ENCODE measurements around the gene COL6A2.
"Not testable (repeated sequence)": the region's sequence is repeated elsewhere in the genome, so short reads cannot be mapped to it uniquely, and the experiment has no call there.

COL6A2 gene

DNA sequence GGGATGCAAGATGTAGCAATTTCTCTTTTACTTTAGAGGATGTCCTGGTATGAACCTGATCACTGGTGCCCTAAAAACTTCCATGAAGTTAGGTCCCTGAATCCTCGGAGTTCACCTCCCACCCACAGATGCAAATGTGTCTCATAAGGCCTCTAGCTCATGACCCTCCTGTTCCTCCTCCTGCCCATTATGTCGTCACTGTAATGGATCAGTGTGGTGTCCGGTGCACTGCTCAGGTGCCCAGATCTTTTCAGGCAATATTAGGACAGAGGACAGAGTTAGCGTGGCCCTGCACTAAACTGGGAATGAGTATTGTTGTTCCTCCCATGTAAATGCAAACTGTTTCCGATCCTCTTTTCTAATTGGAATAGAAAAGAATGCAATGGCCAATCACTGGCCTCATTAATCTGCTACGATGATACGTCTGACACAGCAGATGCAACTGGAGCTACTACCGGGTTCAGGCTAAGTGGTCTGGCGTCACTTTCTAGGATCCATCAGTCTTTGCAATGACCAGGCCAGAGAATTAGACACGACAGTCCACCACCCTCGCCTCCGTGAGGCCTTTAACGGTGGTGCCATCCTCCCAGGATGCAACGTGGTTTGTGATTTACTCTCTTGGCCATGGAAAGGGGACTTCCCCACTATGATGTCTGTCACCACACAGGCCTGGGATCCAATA, 3.4 kb upstream of the COL6A2 start:
- no peak for DNase-seq (ENCODE audit: low read depth)

DNA sequence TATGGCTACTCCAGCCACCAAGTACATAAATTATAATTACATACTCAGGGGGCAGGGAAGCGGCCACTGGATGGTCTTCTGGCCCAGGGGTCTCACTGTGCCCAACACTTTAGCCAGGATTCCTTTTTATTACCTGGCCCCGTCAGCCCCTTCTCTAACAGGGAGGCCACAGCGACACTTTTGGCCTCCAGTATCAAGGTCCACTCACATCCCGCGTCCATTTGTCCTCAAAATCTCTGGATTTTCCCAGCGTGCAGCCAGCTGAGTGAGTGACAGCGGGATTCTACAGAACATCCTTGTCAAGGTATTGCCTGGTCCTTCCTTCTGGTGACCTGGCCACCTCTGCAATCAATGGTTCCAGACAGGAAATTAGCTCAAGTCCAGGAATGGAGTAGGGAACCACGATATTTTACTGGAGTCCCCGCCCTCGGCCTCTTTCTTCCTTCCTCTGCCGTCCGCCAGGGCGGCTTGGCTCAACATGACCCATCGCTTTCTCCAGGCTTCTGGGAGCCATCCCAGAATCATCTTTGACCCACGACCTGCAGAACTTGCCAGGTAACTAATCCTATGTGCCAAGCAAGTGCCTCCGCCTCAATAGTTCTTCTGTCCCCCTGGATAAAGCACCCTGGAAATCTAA, 2.7 kb upstream of the COL6A2 start:
- no peak for DNase-seq (ENCODE audit: low read depth)

DNA sequence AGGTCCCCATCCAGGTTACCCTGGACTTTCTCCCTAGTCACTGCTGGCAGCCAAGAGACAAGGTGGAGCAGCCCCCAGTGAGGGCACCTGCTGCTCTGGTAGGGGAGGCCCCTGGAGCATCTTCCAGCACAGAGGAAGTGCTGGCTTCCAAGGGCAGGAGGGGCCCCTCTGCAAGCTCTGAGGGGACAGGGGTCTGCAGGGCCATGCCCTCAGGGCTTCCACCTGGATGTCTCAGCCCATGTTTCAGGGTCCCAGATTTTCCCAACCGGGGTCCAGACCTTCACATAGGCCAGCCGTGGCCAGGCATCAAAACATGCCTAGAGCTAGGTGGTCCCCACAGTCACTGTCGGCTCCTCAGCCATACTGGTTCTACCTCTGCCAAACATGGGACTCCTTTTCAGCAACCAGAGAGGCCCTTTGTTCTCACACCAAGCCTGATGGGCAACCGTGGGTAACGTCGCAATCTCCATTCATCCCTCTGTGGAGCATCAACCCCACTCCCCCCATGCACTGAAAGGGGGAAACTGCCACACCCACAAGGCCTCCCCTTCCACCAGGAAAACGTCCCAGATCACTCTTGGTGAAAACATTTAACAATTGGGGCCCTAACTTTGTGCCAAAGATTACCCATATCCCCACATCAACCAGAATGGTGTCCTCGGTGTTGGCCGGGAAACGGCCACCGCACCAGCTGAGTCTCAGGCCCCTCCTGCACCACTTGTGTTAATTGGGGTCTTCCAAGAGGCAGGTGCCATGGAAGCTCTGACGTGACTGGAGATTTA, 1.9 kb upstream of the COL6A2 start:
- no peak for DNase-seq (ENCODE audit: low read depth)

DNA sequence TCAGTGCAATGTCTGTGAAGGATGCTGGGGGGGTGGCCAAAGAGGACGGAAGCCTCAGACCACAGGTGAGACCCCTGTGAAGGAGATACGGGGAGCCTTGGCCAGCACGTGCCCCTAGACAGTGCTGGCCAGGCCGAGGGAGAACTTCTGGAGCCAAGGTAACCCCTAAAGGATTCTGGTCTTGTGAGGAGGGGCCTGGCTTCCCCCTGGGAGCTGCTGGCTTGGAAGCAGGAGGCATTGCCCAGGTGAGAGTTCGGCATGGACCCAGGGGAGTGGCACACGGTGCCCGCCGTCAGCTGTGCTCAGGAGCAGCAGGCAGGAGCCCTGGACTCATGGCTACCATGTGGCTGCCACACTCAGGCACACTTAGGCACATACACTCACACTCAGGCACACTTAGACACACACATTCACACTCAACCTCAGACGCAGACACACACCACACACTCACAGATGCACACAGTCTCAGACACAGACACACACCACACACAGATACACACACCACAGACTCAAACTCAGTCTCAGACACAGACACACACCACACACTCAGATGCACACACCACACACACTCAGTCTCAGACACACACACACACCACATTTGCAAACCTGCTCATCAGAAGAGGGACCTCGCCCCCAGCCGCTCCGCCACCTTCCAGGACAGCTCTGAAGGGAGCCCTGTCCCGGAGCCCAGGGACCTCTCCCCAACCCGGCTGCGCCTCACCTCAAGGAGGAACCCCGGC, 1.1 kb upstream of the COL6A2 start:
- no peak for DNase-seq (ENCODE audit: low read depth)

DNA sequence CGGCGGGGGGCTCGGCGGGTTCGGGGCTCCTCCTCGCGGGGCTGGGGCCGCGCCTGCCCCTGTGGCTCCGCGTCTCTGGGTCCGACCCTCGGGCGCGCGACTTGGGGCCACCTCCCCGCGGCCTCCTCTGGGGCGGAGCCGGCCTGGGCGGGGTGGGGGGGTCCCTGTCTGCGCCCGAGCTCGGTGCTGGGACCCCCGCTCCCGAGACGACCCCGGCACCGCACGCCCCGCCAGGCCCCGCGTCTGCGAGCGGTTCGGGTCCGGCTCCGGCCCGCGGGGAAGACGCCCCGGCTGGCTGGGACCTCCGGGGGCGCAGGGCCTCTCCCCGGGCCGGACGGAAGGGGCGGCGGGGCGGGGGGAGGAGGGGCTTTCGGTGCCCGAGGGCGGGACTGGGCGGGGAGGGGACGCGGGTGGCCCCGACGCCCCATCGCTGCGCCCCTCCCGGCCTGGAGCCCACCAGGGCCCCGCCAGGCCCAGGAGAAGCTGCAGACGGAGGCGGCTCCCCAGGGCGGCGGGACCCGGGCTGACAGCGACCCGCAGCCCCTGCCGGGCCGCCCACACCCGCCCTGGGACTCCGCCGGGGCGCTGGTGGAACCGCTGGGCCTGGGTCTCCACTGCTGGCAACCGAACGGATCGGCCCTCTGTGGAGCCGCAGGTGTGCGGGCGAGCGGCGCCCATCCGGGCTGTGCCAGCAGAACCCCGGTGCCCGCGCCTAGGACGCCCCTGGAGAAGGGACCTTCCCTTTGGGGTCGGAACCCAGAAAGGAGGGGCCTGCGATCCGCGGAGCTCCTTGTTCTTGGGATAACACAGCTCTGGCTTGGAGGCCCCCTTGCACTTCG, 610 bp downstream of the COL6A2 start:
- no peak for DNase-seq (ENCODE audit: low read depth)

DNA sequence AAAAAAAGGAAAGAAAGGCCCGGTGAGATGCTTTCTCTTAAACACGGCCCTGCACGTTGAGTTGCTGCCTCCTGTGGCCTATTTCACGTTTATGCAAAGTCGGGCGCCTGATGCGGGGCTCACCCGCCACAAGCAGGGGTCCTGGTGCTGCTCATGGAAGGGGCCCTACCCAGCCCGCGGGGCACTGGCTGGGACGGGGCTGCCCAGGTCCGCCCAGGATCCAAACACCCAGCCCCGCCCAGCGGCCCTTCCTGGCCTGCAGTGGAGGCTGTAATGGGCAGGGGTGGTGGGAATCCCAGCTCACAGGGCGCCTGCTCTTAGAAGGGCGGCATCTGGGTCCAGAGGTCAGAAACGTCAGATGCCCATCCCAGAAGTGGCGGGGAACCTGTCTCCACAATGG, 1.6 kb downstream of the COL6A2 start:
- DNase-seq (ENCODE audit: low read depth) = no peak

DNA sequence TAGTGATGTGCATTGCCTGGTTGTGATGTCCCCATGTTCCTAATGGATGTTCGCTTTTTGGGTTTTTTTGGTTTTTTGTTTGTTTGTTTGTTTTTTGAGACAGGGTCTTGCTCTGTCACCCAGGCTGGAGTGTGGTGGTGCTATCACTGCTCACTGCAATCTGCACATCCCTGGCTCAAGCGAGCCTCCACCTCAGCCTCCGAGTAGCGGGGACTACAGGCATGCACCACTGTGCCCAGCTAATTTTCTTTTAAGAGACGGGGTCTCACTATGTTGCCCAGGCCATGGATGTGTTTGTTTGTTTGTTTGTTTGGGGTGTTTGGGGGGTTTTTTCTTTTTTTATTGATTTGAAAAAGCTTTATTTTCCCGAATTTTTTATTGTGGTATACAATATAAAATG, 2.1 kb downstream of the COL6A2 start:
- no peak for DNase-seq (ENCODE audit: low read depth)

DNA sequence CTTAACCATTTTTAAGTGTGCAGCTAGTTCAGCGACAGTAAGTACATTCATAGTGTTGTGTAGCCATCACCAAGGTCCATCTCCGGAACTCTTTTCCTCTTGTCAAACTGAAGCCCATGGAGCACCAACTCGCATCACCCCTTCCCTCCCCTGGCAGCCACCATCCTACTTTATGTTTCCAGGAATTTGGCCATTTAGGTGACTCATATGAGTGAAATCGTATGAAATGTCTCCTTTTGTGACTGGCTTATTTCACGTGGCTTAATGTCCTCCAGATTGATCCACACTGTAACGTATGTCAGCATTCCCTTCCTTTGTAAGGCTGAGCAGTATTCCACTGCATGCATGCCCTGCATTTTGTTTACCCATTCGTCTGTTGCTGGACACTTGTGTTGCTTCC, 2.5 kb downstream of the COL6A2 start:
- no peak for DNase-seq (ENCODE audit: low read depth)

DNA sequence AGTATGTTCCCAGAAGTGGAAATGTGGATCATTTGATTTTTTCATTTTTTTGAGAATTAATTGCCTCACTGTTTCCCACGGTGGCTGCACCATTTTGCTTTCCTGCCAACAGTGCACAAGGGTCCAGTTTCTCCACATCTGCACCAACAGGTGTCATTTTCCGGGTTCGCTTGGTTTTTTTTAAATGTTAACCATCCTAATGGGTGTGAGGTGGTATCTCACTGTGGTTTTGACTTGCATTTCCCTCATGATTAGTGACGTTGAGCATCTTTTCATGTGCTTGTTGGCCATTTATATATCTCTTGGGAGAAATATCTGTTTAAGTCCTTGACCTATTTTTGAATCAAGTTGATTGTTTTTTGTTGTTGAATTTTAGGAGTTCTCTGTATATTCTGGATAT, 3.0 kb downstream of the COL6A2 start:
- DNase-seq (ENCODE audit: low read depth) = no peak

DNA sequence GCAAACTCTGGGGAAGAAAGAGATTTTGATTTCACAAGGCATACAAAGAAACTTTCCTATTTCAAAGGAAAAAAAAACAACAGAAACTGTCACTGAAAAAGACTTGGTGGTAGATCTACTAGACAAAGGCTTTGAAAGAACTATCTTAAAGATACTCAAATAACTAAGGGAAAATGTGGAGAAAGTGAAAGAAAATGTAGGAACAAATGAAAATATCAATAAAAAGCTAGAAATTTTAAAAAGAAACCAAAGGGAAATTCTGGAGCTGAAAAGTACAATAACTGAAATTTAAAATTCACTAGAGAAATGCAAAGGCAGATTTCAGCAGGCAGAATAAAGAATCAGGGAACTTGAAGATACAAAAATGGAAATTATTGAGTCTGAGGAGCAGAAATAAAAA, 6.2 kb downstream of the COL6A2 start:
- DNase-seq (ENCODE audit: low read depth) = no peak

DNA sequence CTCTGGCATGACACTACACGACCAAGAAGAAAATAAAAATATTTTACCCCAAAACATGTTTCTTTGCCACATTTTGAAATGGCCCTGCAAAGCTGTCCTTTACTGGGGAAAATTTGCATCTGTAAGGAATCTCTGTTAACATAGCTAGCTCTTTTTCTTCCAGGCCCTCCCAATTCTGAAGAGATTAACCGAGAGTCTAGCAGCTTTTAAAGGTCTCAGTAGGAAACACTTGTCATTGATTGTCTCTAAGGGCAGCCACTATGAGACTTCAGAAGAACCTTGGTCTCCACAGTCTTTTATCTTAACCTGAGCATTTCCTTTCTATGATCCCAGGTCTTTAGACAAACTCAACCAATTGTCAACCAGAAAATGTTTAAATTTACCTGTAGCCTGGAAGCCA, 9.5 kb downstream of the COL6A2 start:
- DNase-seq (ENCODE audit: low read depth) = not testable (repeated sequence)

DNA sequence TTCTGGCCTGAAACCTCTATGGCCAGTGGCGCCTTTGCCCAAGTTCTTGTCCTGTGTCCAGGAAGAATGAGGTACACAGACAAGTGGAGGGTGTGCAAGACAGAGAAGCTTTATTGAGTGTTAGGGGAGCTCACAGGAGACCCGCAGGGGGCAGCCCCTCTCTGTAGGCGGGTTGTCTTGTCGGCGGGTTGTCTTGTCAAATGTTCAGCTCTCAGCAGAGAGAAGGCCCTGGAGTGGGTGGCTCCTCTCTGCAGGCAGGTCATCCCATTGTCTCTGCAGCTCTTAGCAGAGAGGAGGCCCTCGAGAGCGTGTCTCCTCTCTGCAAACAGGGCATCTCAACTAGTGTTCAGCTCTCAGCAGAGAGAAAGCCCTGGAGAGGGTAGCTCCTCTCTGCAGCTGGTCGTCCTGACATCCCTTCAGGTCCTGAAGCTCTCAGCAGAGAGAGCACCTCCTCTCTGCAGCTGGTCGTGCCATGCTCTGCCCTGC, 11.0 kb downstream of the COL6A2 start:
- DNase-seq (ENCODE audit: low read depth) = no peak

DNA sequence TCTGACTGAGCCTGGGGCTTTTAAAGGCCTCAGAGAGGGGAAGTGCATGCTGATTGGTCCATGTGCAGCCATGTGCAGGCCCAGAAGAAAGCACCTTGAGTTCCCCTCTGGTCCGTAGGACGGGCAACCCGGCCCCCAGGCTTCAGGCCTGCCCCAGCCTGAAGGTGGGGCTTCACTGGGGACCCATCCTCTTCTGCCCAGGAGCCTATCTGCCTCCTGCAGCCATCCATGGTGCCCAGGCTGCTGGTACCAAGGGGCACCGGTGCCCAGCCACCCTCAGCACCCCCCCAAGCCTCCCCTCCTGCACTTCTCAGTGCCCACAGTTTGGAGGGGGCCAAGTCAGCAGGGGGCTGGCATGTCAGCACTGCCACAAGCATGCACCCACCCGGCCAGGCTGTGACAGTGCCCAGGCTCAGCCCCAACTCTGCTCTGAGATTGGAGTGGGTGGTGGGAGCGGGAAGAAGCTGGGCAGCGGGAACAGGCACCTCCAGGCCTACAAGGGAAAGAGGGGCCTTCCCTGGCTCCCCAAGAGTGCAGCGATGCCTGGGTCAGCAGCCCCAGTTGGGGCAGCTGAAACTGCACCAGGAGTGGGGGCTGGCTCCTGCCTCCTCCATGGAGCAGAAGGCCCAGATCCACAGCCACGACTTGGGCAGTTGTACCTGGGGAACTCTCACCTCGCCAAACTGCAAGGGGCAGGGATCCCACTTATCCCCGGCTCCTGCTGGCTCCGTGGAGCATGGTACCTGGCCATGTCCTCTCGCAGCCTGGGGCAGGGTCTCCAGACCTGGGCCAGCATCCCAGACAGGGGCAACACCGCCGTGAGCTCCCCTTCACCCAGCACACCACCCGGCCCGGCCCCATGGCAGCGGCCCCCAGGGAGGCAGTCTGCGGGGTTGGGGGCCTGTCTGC, 11.7 kb downstream of the COL6A2 start:
- DNase-seq (ENCODE audit: low read depth) = no peak

DNA sequence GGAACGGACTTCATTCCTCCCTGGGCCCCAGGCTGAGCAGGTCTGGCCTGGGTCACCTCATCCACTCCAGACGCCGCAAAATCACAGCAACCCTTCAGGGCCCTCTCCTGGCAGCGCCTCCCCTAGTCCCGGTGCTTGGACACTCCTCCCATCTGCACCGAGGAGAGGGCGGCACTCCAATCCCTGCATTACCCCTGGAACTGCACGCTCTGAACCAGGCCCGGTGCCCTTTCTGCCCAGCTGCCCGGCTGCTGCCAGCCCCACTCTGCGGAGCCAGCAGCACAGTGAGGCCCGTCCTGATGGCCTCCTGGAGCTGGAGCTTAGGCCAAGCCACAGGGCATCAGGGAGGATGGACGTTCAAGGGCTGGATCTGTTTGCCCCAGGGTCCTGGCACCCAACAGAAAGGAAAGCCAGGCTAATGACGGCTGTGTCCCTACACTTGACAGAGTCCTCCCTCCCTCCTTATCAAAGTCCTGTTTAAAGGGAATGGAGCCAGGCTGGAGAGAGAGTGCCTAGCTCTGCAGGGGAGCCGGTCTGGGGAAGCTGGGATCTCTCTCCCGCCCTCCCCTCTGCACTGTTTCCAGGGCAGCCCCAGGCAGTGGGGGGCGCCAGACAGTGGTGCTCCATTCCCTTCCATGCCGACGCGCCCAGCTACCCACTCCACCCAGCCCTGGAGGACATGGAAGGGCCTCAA, 12.7 kb downstream of the COL6A2 start:
- DNase-seq (ENCODE audit: low read depth) = no peak

DNA sequence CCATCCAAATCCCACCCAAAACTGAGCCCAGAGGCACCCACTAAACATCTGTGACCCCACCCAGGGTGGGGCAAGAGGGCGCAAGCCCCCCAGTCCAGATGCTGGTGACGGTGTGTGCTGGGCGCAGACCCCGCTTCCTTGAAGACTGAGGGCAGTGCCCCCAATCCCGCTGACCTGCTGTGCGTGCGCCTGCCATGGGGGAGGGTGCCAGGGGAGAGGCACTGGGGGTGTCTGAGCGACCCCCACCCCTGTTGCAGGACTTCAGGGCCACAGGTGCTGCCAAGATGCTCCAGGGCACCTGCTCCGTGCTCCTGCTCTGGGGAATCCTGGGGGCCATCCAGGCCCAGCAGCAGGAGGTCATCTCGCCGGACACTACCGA, 13.3 kb downstream of the COL6A2 start:
- DNase-seq (ENCODE audit: low read depth) = no peak

DNA sequence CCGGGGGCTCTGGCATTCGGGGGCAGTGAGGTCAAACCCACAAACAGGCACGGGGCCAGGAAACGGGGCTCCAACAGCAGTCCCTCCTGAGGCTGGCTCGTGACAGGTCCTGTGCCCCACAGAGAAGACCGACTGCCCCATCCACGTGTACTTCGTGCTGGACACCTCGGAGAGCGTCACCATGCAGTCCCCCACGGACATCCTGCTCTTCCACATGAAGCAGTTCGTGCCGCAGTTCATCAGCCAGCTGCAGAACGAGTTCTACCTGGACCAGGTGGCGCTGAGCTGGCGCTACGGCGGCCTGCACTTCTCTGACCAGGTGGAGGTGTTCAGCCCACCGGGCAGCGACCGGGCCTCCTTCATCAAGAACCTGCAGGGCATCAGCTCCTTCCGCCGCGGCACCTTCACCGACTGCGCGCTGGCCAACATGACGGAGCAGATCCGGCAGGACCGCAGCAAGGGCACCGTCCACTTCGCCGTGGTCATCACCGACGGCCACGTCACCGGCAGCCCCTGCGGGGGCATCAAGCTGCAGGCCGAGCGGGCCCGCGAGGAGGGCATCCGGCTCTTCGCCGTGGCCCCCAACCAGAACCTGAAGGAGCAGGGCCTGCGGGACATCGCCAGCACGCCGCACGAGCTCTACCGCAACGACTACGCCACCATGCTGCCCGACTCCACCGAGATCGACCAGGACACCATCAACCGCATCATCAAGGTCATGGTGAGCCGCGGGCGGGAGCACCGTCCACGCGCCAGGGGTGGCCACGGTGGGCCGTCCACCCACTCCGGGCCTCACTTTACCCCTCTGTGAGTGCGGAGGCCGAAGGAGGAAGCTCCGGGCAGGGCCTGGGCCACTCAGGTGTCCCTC, 14.2 kb downstream of the COL6A2 start:
- DNase-seq (ENCODE audit: low read depth) = no peak

DNA sequence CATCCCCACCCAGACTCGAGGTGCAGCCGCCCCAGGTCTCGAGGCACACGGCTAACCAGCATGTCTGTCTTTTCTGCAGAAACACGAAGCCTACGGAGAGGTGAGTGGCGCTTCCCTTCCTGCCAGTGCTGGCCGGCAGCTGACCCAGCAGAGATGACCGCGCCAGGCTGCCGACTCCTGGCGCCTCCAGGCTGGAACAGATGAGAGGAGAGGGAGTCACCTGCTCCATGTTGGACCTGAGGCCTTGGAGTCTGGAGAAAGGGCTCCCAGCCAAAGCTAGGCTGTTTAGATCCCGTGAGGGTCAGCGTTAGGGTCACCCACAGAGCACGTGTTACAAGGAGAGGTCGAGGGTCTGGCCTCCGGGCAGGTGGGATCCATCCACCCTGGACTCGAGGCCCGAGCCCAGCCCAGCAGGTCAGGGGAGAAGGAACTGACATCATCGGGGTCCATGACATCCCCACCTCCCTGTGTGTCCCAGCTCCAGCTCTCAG, 14.9 kb downstream of the COL6A2 start:
- DNase-seq (ENCODE audit: low read depth) = no peak

DNA sequence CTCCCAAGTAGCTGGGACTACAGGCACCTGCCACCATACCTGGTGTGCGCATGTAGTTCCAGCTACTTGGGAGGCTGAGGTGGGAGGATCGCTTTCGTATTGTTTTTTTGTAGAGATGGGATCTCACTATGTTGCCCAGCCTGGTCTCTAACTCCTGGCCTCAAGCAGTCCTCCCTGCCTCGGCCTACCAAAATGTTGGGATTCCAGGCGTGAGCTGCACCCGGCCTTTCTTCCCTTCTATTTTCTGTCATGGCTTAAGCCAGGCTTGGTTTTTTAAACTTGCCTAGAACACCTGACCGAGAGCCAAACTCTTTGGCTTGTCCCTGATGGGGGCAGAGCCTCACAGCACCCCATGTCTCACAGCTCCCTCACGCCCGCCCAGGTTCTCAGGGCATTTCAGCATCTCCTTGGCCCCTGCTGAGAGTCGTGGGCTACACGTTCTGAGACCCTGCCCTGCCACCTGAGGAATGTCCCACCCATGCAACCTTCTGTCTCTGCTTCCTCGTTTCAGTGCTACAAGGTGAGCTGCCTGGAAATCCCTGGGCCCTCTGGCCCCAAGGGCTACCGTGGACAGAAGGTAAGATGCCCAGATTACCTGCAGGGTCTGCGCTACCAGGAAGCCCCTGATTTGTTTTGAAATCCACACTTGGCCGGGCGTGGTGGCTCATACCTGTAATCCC, 15.7 kb downstream of the COL6A2 start:
- DNase-seq (ENCODE audit: low read depth) = no peak
